NCI-H1092 (cell line): Measurements from ENCODE around the gene KCTD10.
"Not testable (repeated sequence)": the region's sequence is repeated elsewhere in the genome, so short reads cannot be mapped to it uniquely, and the experiment has no call there.

Experiments
- DNase-seq: peaks from one replicate; lab custom pipeline; 2025; lab: John Stamatoyannopoulos, UW

The KCTD10 gene

DNA sequence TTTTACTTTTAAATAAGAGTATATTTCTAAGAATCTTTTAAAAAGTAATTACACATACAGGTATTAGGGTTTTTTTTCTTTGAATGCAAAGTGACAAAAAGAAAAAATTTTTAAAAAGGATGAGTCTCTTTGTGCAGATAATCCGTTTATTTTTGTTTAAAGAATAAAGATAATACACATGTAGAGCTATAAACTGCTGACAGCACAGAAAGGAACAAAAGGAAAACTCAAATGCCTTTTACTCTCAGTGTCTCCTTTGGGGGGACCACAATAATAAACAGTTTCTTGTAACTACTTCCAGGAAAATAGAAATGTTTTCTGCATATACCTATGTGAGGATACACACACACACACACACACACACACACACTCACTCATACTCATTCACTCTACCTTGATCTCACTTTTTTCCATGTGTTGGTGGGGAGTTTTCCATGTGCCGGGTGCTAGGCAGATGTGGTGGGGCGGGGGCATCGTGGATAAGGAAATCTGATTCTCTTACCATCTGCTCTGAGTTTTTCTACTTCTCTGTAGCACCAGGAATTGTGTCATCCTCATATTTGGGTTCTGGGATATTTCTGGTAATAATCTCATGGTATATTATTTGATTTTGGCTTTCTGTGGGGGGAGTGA, 58.1 kb downstream of the KCTD10 start:
- DNase-seq = no peak

DNA sequence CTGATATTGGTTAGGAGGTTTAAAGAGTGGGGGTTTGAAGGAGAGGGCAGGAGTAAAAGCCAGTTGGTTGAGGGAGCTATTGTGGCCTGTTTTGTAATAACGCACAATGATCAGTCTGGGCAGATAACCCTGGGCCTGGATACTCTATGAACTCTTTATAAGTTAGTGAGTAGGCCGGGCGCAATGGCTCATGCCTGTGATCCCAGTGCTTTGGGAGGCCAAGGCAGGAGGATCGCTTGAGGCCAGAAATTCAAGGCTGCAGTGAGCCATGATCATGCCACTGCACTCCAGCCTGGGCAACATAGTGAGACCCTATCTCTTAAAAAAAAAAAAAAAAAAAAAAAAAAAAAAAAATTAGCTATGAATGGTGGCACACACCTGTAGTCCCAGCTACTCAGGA, 71.0 kb downstream of the KCTD10 start:
- not testable (repeated sequence) for DNase-seq

DNA sequence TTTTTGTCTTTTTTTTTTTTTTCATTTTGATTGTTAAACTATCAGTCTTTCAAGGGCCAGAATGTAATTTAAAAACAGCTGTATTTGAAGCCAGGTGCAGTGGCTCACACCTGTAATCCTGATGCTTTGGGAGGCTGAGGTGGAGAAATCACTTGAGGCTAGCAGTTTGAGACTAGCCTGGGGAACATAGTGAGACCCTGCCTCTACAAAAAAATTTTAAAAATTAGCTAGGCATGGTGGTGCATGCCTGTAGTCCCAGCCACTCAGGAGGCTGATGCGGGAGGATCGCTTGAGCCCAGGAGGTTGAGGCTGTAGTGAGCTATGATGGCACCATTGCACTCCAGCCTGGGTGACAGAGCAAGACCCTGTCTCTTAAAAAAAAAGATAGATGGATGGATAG, 72.3 kb downstream of the KCTD10 start:
- not testable (repeated sequence) for DNase-seq
